Right ventricle myocardium superior (tissue), 1 donor: ENCODE measurements around the gene ZNF827. TPM values are rescaled to one million over a fixed set of nuclear protein-coding genes. Genes with fewer than 3 reads are reported as not detected.
"Not testable (repeated sequence)": the region's sequence is repeated elsewhere in the genome, so short reads cannot be mapped to it uniquely, and the experiment has no call there.

Source experiments
- ATAC-seq: fragments of 200-7000 bp; cut with Tn5 transposase; one replicate; pipeline ENCODE4 v1.9.1; 2020; ENCODE audit warnings: mild to moderate bottlenecking; ENCODE audit not compliant: poor library complexity
- DNase-seq: peaks from one replicate; pipeline ENCODE4 v3.0.0-alpha.2; 2020
- intact Hi-C: fragments of 100-400 bp; cut with DNase I; formaldehyde crosslinking; loops from one replicate; pipeline ENCODE4 v1.11.2; 2022
- total RNA-seq: library from RNA; stranded (reverse); fragmentation: NEBNext Ultra II Directional; extraction: Animal tissue kit (Norgen Biotek cat#: 25700); gene quantifications from one replicate; pipeline ENCODE4 v1.2.1, GENCODE V29; 2021
- donor health status: DM: no; HTN: yes; CAD: no; lungs with severe emphysema.

ZNF827 gene
- total RNA-seq, 1 donor from 2014 or later: 13.0 TPM

GRCh38 chr4:145851511-145852201 lies 87.0 kb downstream of the ZNF827 start:
- no peak for DNase-seq
- ATAC-seq: peak; percentile 39
- intact Hi-C loops: no loop called here

GRCh38 chr4:145847764-145848163 lies 90.9 kb downstream of the ZNF827 start:
- intact Hi-C loops: no loop called here
- DNase-seq (no peak), ATAC-seq (no peak)

- ATAC-seq (no peak), DNase-seq (no peak)
- intact Hi-C loops: no loop called here
Measured at GRCh38 chr4:145845118-145845517, 93.5 kb downstream of the ZNF827 start.

- intact Hi-C loops: no loop called here
- ATAC-seq (no peak), DNase-seq (no peak)
Measured at GRCh38 chr4:145843639-145844038, 95.0 kb downstream of the ZNF827 start.

GRCh38 chr4:145843148-145843547 lies 95.5 kb downstream of the ZNF827 start:
- no peak for ATAC-seq
- intact Hi-C loops: no loop called here
- DNase-seq: no peak

GRCh38 chr4:145842224-145842887 lies 96.3 kb downstream of the ZNF827 start:
- DNase-seq (no peak), ATAC-seq (peak; percentile 57)
- intact Hi-C loops: no loop called here

GRCh38 chr4:145840801-145841200 lies 97.8 kb downstream of the ZNF827 start:
- DNase-seq: no peak
- intact Hi-C loops: no loop called here
- ATAC-seq: no peak

GRCh38 chr4:145840162-145840768 lies 98.4 kb downstream of the ZNF827 start:
- ATAC-seq (peak; percentile 85), DNase-seq (no peak)
- intact Hi-C loops: no loop called here

- ATAC-seq: no peak
- DNase-seq: no peak
- intact Hi-C loops: no loop called here
Measured at GRCh38 chr4:145839151-145839550, 99.5 kb downstream of the ZNF827 start.

- ATAC-seq, intact Hi-C loops, DNase-seq: not testable (repeated sequence)
Measured at GRCh38 chr4:145832384-145832783, 106.2 kb downstream of the ZNF827 start.

- no peak for DNase-seq
- no peak for ATAC-seq
- intact Hi-C loops: no loop called here
Measured at GRCh38 chr4:145830699-145831098, 107.9 kb downstream of the ZNF827 start.

- ATAC-seq: no peak
- no peak for DNase-seq
- intact Hi-C loops: no loop called here
Measured at GRCh38 chr4:145829629-145830395, 108.8 kb downstream of the ZNF827 start.

- no peak for ATAC-seq
- intact Hi-C loops: no loop called here
- DNase-seq: no peak
Measured at GRCh38 chr4:145828802-145829485, 109.7 kb downstream of the ZNF827 start.

- intact Hi-C loops: no loop called here
- DNase-seq (no peak), ATAC-seq (no peak)
Measured at GRCh38 chr4:145827885-145828284, 110.7 kb downstream of the ZNF827 start.

- ATAC-seq: no peak
- DNase-seq: no peak
- intact Hi-C loops: no loop called here
Measured at GRCh38 chr4:145825255-145825654, 113.4 kb downstream of the ZNF827 start.

- no peak for DNase-seq
- intact Hi-C loops: no loop called here
- ATAC-seq: no peak
Measured at GRCh38 chr4:145824463-145824862, 114.2 kb downstream of the ZNF827 start.

- DNase-seq (no peak), ATAC-seq (no peak)
- intact Hi-C loops: no loop called here
Measured at GRCh38 chr4:145823743-145824142, 114.9 kb downstream of the ZNF827 start.

GRCh38 chr4:145822581-145822980 lies 116.0 kb downstream of the ZNF827 start:
- intact Hi-C loops: no loop called here
- peak; percentile 31 for ATAC-seq
- no peak for DNase-seq

GRCh38 chr4:145822181-145822580 lies 116.4 kb downstream of the ZNF827 start:
- intact Hi-C loops: no loop called here
- no peak for ATAC-seq
- DNase-seq: no peak
